Skin epidermis (tissue), 12 donors: ENCODE data around the gene DBF4B.

Source experiments
- H3K27ac ChIP-seq, 21 experiments: fragments of 200-600 bp; sonication (generic) in 11 of 21; one replicate each; pipeline ENCODE4 v1.5.0; 2020; ENCODE audit warnings: mild to moderate bottlenecking in 3 of 21, inconsistent platforms in 2 of 21, moderate library complexity in 2 of 21
- H3K4me3 ChIP-seq, 7 experiments: fragments of 200-600 bp; sonication (generic) in 2 of 7; one replicate each; pipeline ENCODE4 v1.5.0; 2020; ENCODE audit warnings: inconsistent platforms in 2 of 7, mild to moderate bottlenecking in 2 of 7, moderate library complexity in 1 of 7

The DBF4B gene

DNA sequence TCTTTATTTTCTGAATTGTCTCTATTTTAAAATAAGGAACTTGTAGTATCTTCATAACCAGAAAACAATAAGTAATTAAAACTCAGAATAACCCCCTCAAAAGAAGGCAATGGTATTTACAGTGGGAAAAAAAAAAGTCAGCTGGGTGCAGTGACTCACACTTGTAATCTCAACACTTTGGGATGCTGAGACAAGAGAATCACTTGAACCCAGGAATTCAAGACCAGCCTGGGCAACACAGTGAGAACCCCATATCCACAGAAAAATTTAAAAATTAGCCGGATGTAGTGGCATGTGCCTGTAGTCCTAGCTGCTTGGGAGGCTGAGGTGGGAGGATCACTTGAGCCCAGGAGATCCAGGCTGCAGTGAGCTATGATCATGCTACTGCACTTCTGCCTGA is 83.8 kb downstream of the DBF4B start:
- Histone ChIP-seq H3K27ac (no peak overlapping the region), H3K4me3 (no peak overlapping the region)

GRCh38 chr17:44793885-44794842 is 85.7 kb downstream of the DBF4B start:
- Histone ChIP-seq H3K27ac (peak overlapping the region in 18 of 21 experiments; percentile 10 to 77 (median 50)), H3K4me3 (no peak overlapping the region)

DNA sequence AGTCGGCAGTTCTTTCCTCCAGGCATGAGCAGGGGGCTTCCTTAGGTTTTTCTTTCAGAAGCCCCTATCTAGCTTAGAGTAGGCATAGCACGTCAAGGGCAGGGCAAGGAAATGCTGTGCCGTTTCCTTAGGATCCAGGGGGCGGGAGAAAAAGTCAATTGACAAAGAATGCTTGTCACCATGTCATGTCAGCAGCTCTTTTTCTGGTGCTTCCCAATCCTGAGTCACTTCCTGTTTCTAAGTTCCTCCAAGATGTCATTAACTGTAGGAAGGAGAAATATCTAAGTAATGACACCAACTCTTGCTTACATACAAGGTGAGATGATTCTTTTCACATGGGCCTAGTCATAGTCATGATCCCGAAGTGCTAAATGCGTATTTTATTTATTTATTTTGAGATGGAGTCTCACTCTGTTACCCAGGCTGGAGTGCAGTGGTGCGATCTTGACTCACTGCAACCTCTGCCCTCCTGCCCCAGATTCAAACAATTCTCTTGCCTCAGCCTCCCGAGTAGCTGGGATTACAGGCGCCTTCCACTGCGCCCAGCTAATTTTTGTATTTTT is 86.5 kb downstream of the DBF4B start:
- Histone ChIP-seq H3K4me3 (no peak overlapping the region), H3K27ac (peak overlapping the region in 19 of 21 experiments; percentile 10 to 77 (median 50))

GRCh38 chr17:44795421-44795820 is 87.0 kb downstream of the DBF4B start:
- no peak overlapping the region for H3K4me3 ChIP-seq
- H3K27ac ChIP-seq: peak overlapping the region in 10 of 21 experiments; percentile 12 to 67 (median 49)

DNA sequence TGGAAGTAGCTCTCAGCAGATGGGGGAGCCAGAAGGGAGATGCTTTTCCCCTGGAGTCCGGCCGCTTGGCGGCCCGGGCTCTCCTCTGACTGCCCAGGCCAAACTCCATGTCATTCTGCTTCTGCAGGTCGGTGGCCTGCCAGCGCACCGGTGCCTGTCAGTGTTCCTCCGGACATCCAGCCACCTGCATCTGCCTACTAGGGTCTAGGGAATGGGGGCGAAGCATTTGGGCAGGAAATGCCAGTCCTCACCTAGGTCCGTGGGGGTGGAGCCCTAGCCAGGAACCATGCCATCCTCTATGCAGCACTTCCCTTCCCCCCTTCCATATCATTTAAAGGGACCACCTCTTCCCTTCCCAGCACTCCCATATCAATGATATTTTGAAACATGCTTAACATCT is 87.5 kb downstream of the DBF4B start:
- Histone ChIP-seq H3K27ac (peak overlapping the region in 6 of 21 experiments; percentile 12 to 67 (median 49)), H3K4me3 (no peak overlapping the region)

GRCh38 chr17:44796731-44797130 is 88.3 kb downstream of the DBF4B start:
- H3K4me3 ChIP-seq: no peak overlapping the region
- no peak overlapping the region for H3K27ac ChIP-seq

DNA sequence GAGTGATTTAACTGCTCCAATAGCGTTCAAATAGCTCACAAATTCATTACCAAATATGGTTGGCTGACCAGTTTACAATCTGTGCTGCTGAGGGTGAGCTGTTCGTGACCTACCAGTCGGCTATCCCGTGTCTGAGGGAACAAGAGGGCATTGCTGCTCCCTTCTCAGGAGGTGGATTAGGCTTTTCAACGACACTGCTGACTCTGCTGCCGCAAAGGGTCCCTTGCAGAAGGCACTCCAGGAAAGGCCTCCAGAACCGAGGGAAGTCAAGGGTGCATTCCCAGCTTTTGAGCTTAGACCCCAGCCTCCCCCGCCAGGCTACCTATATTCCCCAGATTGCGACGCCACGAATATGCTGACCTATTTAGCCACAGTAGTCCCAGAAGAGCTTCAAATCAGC is 89.3 kb downstream of the DBF4B start:
- Histone ChIP-seq H3K27ac (peak overlapping the region in 1 of 21 experiments; percentile 33), H3K4me3 (no peak overlapping the region)

DNA sequence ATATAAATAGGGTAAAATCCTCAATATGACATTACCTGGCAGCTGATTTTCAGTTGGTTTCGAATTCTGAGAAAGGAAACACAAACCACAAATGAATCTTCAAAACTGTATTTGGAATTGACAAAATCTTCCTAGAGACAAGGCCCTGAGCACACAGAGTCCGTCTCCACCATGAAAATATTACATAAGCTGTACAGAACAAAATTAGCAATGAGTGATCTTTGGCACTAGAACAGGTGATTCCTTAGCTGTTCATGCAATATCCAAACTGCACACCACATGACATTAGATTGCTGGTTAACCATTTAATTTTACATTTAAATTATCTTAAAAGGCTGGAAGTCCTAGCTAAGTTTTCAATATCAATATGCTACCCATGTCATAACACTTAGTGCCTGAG is 89.9 kb downstream of the DBF4B start:
- Histone ChIP-seq H3K27ac (no peak overlapping the region), H3K4me3 (no peak overlapping the region)
